Spleen (tissue), 7 donors: ENCODE data around the gene LRR1.

Experiments used
- CTCF ChIP-seq, 11 experiments: fragments of 200-600 bp in 7 of 11; fragments of 450-650 bp in 4 of 11; sonication (generic) in 4 of 11; IDR thresholded peaks in 8 of 11; conservative IDR thresholded peaks in 3 of 11; 1 replicate in 7 of 11; 2 replicates in 4 of 11; pipeline versions ENCODE4 v1.4.0 to v1.8.0; 2016 to 2021; ENCODE audit warnings: antibody characterized with exemption in 11 of 11, inconsistent platforms in 4 of 11, mild to moderate bottlenecking in 1 of 11
- POLR2A ChIP-seq, 3 donors: fragments of 450-650 bp; IDR thresholded peaks; one replicate each; pipeline ENCODE4 v1.5.1; 2017; ENCODE audit warnings: antibody characterized with exemption in 3 of 3, mild to moderate bottlenecking in 1 of 3
- donor health status: DM: no; HTN: no; CAD: no; lungs with moderate emphysema.
- donor health status: DM: no; HTN: no; CAD: no.
- donor health status: DM: no; HTN: no; CAD: no.

- TF ChIP-seq POLR2A (IDR thresholded peaks at IDR 0.05) = no peak
- no peak for TF ChIP-seq CTCF (IDR thresholded peaks at IDR 0.05 in 8 of 11, conservative IDR thresholded peaks at IDR 0.05 in 3 of 11)
Measured at GRCh38 chr14:49581209-49582112, 17.3 kb upstream of the LRR1 start.
